Heart right ventricle (tissue), 16 donors: ENCODE data around the gene MOV10. TPM values are rescaled to one million over a fixed set of nuclear protein-coding genes. Genes with fewer than 3 reads are reported as not detected.

Experiments used
- ATAC-seq, 8 donors: fragments of 200-7000 bp; cut with Tn5 transposase; one replicate each; pipeline ENCODE4 v1.9.1; 2020; ENCODE audit warnings: mild to moderate bottlenecking in 8 of 8, moderate library complexity in 8 of 8, moderate number of reproducible peaks in 1 of 8
- DNase-seq, 2 donors: peaks; one replicate each; pipeline ENCODE4 v3.0.0-alpha.2; 2020
- H3K27ac ChIP-seq, 10 donors: fragments of 200-600 bp; sonication (generic) in 2 of 10; one replicate each; pipeline versions ENCODE4 v1.5.0 to v1.8.0; 2020 to 2022; ENCODE audit warnings: mild to moderate bottlenecking in 3 of 10
- H3K27me3 ChIP-seq, 7 donors: fragments of 200-600 bp; one replicate each; pipeline ENCODE4 v1.8.0; 2021 to 2022; ENCODE audit warnings: mild to moderate bottlenecking in 2 of 7
- H3K36me3 ChIP-seq, 9 donors: fragments of 200-600 bp; sonication (generic) in 1 of 9; one replicate each; pipeline versions ENCODE4 v1.5.0 to v1.8.0; 2020 to 2022; ENCODE audit warnings: mild to moderate bottlenecking in 2 of 9
- H3K4me1 ChIP-seq, 9 donors: fragments of 200-600 bp; sonication (generic) in 1 of 9; one replicate each; pipeline versions ENCODE4 v1.5.0 to v1.8.0; 2020 to 2022; ENCODE audit warnings: mild to moderate bottlenecking in 4 of 9
- H3K4me3 ChIP-seq, 10 donors: fragments of 200-600 bp; sonication (generic) in 2 of 10; one replicate each; pipeline versions ENCODE4 v1.5.0 to v1.8.0; 2020 to 2022; ENCODE audit warnings: mild to moderate bottlenecking in 7 of 10, moderate library complexity in 2 of 10
- H3K9me3 ChIP-seq, 11 donors: fragments of 200-600 bp in 10 of 11; sonication (generic) in 2 of 11; one replicate each; pipeline versions ENCODE4 v1.5.0 to v1.8.0; 2013 to 2022; ENCODE audit warnings: mild to moderate bottlenecking in 2 of 11, control low read depth in 1 of 11, moderate library complexity in 1 of 11
- WGBS, 2 donors: extraction: QIAGEN DNeasy Blood & Tissue Kit; methylation state at CpG; one replicate each; pipeline ENCODE4 v1.1.7; 2013; ENCODE audit warnings: inconsistent platforms in 1 of 2; 5-methylcytosine and 5-hydroxymethylcytosine counted together
- intact Hi-C, 10 donors: fragments of 100-400 bp; cut with DNase I; formaldehyde crosslinking; loops; one replicate each; pipeline versions ENCODE4 v1.11.1 to v1.14.2; 2022
- polyA plus RNA-seq, 2 donors: library from polyadenylated mRNA; stranded (reverse); fragments of 200-250 nt; gene quantifications; one replicate each; pipeline ENCODE4 v1.2.3, GENCODE V29; 2013
- total RNA-seq, 10 donors: library from RNA; stranded (reverse); fragmentation: NEBNext Ultra II Directional in 3 of 10; extraction: Animal tissue kit (Norgen Biotek cat#: 25700) in 3 of 10; gene quantifications; one replicate each; pipeline versions ENCODE4 v1.2.1 to v1.2.4, GENCODE V29; 2021 to 2023
- TF ChIP-seq, protein P1 (sequence below), 9 donors: fragments of 200-600 bp; sonication (generic) in 2 of 9; IDR thresholded peaks; one replicate each; pipeline versions ENCODE4 v1.5.0 to v1.8.0; 2021 to 2022; ENCODE audit warnings: antibody characterized with exemption in 9 of 9, mild to moderate bottlenecking in 5 of 9, moderate library complexity in 1 of 9
- donor health status: Arrhythmogenic right ventricular cardiomyopathy.
- donor health status: ischemic (EF 13 %, LVEDD 7.1; RV severe dilation, severe dysfunction).
- donor health status: healthy with polysubstance abuse.
- donor health status: DM: no; HTN: yes; CAD: no.
- donor health status: DM: no; HTN: no; CAD: no.
- donor health status: ischemic (EF 25% LVEDD 6.9; RV normal size, moderate dysfunction).
- donor health status: ischemic (EF 25% LVEDD 5.7; RV mildly dilated, moderate dysfunction).
- donor health status: healthy.
- donor health status: DM: yes; HTN: yes; CAD: no.
- donor health status: Ischemic cardiomyopathy.
- donor health status: ischemic (EF 35%, LVEDD 5.7; RV mildly dilated, moderate dysfunction).
- donor health status: nonischemic (EF 11% LVEDD 7.7; RV severe dilation, severe dysfunction).
- donor health status: DM: yes; HTN: yes; CAD: no.
- donor health status: PGD.
- donor health status: ischemic (EF 29% LVEDD 5.4; RV normal size, mild dysfunction).
- donor health status: nonischemic (EF 23%, LVEDD 6.1; RV moderate dilation, normal function).

The MOV10 gene
- total and polyA plus RNA-seq, 12 donors, result 6.3 to 69.4 (median 14.2) TPM

DNA sequence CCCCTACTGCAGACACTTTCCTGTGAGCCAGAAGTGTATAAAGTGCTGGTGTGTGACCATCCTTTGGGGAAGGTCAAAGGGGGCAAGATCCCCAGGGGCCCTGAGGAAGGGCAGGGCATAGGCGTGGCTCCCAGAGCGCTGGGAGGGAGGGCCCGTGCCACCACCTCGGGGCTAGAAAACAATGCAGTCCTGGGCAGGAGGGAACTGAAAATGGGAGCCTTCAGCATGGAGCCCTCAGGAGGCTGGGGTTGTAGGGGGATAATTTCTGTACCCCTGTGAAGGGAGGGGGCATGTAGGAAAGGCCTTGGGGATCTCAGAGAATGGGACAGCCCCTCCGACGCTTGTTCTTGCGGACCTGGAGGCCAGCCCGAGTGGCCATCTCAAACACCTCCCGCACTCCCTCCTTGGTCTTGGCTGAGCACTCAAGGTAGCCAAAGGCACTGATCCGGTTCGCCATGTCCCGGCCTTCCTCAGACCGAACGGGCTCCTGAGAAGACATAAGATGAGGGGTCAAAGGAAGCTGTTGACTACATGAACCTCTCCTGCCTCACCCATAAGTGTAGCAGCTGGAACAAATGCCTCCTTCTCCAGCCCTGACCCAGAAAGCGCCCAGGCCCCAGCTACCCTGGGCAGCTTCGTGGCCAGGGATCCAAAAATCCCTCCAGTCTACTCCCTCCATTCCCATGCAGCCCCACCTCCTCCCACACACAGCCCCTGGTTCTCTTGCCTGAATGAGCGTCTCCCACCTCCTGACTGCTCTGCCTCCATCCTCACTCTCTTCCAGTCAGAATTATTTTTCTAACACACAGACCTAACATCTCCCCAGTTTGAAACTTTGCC lies 27.0 kb downstream of the MOV10 start:
- DNase-seq, result no peak
- Histone ChIP-seq H3K4me1 (peaks cover 37 to 92% (median 84%) of the 10 kb centered on the region in 9 donors), H3K9me3 (no peaks in the 10 kb centered on the region), H3K36me3 (peaks cover 0 to 79% (median 22%) of the 10 kb centered on the region in 9 donors), H3K27ac (peak overlapping the region; percentile 67 to 100 (median 92)), H3K27me3 (no peaks in the 10 kb centered on the region), H3K4me3 (peak overlapping the region in 3 of 10 donors; percentile 14 to 16 (median 14))
- peak in 2 of 8 donors; percentile 0 to 1 for ATAC-seq
- TF ChIP-seq, protein P1, sequence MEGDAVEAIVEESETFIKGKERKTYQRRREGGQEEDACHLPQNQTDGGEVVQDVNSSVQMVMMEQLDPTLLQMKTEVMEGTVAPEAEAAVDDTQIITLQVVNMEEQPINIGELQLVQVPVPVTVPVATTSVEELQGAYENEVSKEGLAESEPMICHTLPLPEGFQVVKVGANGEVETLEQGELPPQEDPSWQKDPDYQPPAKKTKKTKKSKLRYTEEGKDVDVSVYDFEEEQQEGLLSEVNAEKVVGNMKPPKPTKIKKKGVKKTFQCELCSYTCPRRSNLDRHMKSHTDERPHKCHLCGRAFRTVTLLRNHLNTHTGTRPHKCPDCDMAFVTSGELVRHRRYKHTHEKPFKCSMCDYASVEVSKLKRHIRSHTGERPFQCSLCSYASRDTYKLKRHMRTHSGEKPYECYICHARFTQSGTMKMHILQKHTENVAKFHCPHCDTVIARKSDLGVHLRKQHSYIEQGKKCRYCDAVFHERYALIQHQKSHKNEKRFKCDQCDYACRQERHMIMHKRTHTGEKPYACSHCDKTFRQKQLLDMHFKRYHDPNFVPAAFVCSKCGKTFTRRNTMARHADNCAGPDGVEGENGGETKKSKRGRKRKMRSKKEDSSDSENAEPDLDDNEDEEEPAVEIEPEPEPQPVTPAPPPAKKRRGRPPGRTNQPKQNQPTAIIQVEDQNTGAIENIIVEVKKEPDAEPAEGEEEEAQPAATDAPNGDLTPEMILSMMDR (IDR thresholded peaks at IDR 0.05), result peak in 2 of 9 donors; percentile 5 to 10
- 61 to 63% methylated on average over 17 of the region's 17 CpGs for WGBS, 2 donors
- intact Hi-C loops, result loop anchor here in 3 of 10 donors (10.0 kb wide), 4 partner anchors 77 to 967 kb away; partner anchors contain the start of genes INKA2 (in 1 of the 3) and WNT2B (in 1 of the 3)

DNA sequence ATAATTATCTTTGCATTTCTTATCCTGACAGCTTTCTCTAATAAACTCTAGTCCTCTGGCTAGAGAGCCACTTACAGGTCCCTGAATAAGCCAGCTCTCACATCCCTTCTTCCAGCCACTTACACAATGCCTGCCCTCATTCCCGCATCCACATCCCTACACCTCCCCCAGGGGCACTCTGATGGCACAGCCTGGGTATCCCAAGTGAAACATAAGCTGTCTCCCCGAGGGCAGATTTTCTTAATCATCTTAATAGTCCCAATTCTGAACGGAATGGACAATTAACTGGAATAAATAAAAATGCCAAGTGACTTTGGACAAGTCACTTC lies 27.6 kb downstream of the MOV10 start:
- DNase-seq (no peak), ATAC-seq (no peak)
- Histone ChIP-seq H3K27ac (peak overlapping the region; percentile 67 to 100 (median 92)), H3K4me1 (peaks cover 37 to 89% (median 85%) of the 10 kb centered on the region in 9 donors), H3K27me3 (no peaks in the 10 kb centered on the region), H3K9me3 (no peaks in the 10 kb centered on the region), H3K4me3 (peak overlapping the region in 1 of 10 donors; percentile 14), H3K36me3 (peaks cover 0 to 73% (median 17%) of the 10 kb centered on the region in 9 donors)
- TF ChIP-seq, protein P1 (IDR thresholded peaks at IDR 0.05), result no peak
- intact Hi-C loops, result loop anchor here in 3 of 10 donors (10.0 kb wide), 4 partner anchors 77 to 967 kb away; partner anchors contain the start of genes INKA2 (in 1 of the 3) and WNT2B (in 1 of the 3)
- WGBS, 2 donors, result 54 to 59% methylated on average over 3 of the region's 3 CpGs

DNA sequence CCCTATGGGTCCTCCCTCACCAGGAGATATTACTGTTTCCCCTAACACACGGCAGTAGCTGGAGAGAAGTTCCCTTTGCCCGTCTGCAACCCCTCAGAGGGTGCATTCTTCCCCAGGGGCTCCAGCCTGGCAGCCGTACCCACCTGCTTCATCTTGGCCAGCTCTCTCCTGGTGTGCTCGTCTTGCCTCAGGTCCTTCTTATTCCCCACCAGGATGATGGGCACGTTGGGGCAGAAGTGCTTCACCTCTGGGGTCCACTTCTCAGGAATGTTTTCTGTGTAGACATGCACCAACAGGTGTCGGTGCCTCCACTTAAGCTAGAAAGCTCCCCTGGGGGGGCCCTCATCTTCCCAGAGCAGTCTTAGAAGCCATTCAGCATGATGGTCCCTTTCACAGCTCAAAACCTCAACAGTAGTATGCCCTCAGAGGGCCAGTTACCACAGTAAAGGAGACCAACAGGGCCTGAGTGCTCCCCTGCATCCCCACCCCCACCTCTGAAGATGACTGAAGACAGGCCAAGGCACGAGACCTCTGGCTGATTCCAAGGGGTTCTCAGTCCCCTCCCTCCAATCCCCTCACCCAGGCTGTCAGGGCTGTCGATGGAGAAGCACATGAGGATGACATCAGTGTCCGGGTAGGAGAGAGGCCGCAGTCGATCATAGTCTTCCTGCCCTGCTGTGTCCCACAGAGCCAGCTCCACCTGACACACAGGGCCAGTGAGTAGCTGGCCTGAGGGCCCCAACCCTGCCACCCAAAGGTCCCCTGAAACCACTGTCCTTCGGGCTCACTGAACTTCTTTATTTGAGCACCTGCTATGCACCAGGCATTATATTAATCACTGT lies 28.2 kb downstream of the MOV10 start:
- Histone ChIP-seq H3K27me3 (no peaks in the 10 kb centered on the region), H3K4me3 (peak overlapping the region in 1 of 10 donors; percentile 98), H3K9me3 (no peaks in the 10 kb centered on the region), H3K4me1 (peaks cover 39 to 89% (median 85%) of the 10 kb centered on the region in 9 donors), H3K27ac (peak overlapping the region; percentile 67 to 100 (median 94)), H3K36me3 (peaks cover 0 to 67% (median 17%) of the 10 kb centered on the region in 9 donors)
- no peak for ATAC-seq
- DNase-seq, result no peak
- intact Hi-C loops, result loop anchor here in 3 of 10 donors (10.0 kb wide), 4 partner anchors 78 to 968 kb away; partner anchors contain the start of genes INKA2 (in 1 of the 3) and WNT2B (in 1 of the 3)
- WGBS, 2 donors, result 56 to 65% methylated on average over 12 of the region's 12 CpGs
- TF ChIP-seq, protein P1 (IDR thresholded peaks at IDR 0.05), result no peak

DNA sequence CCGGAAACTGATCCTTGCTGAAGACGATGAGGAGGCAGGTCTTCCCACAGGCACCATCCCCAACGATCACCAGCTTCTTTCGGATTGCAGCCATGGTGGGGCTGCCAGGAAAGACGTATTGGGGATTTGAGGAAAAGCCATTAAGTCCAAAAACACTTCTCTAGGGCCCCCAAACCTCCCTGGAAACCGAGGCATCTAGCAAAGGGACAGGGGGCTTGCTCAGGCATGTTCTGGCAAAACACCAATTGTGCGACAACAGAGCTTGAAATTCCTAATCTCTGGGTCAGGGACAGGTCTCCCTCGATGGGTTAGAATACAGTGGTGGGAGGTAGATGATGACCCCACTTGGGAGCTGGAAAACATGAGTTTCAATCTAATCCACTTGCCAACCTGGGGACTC lies 29.2 kb downstream of the MOV10 start:
- TF ChIP-seq, protein P1 (IDR thresholded peaks at IDR 0.05), result no peak
- Histone ChIP-seq H3K4me1 (peaks cover 37 to 81% (median 78%) of the 10 kb centered on the region in 9 donors), H3K9me3 (no peaks in the 10 kb centered on the region), H3K27me3 (no peaks in the 10 kb centered on the region), H3K27ac (peak overlapping the region; percentile 47 to 100 (median 94)), H3K36me3 (peaks cover 0 to 56% (median 17%) of the 10 kb centered on the region in 9 donors), H3K4me3 (peak overlapping the region in 7 of 10 donors; percentile 18 to 100 (median 98))
- ATAC-seq (no peak), DNase-seq (no peak)
- 60 to 66% methylated on average over 8 of the region's 8 CpGs for WGBS, 2 donors
- intact Hi-C loops, result loop anchor here in 4 of 10 donors (2.0 to 10.0 kb wide), 5 partner anchors 29 to 969 kb away; partner anchors contain the start of genes INKA2 (in 1 of the 4), MOV10 (in 1 of the 4) and WNT2B (in 1 of the 4)
